ENCODE measurements around the gene STK11IP.

Gene STK11IP

GRCh38 chr2:219615894-219616293 is 18.2 kb downstream of the STK11IP start:
- Histone ChIP-seq H3K4me3 (ENCODE audit: low read length) (no peak overlapping the region), H3K9me3 (replicated peaks; ENCODE audit: low read length) (no peaks in the 10 kb centered on the region), H3K36me3 (ENCODE audit: insufficient read depth, low read length) (peaks cover 23% of the 10 kb centered on the region), H3K27me3 (ENCODE audit: control insufficient read depth, insufficient read depth, low read length) (no peaks in the 10 kb centered on the region), H3K9ac (ENCODE audit: low read depth, low read length) (no peak overlapping the region), H3K4me2 (ENCODE audit: low read length) (no peak overlapping the region), H3K4me1 (ENCODE audit: control insufficient read depth, insufficient read depth, low read length) (no peaks in the 10 kb centered on the region)

- Histone ChIP-seq H3K27me3 (ENCODE audit: control insufficient read depth, insufficient read depth, low read length) (no peaks in the 10 kb centered on the region), H3K9me3 (replicated peaks; ENCODE audit: low read length) (no peaks in the 10 kb centered on the region), H3K36me3 (ENCODE audit: insufficient read depth, low read length) (peaks cover 22% of the 10 kb centered on the region), H3K9ac (ENCODE audit: low read depth, low read length) (no peak overlapping the region), H3K4me1 (ENCODE audit: control insufficient read depth, insufficient read depth, low read length) (no peaks in the 10 kb centered on the region), H3K4me3 (ENCODE audit: low read length) (no peak overlapping the region), H3K4me2 (ENCODE audit: low read length) (no peak overlapping the region)
These were observed 18.9 kb downstream of the STK11IP start for GRCh38 chr2:219616550-219616949.

GRCh38 chr2:219618733-219619122 is 21.1 kb downstream of the STK11IP start:
- no peak overlapping the region for H3K9ac ChIP-seq (ENCODE audit: low read depth, low read length)
- no peak overlapping the region for H3K4me2 ChIP-seq (ENCODE audit: low read length)
- H3K27me3 ChIP-seq (ENCODE audit: control insufficient read depth, insufficient read depth, low read length): peaks cover 15% of the 10 kb centered on the region
- no peaks in the 10 kb centered on the region for H3K9me3 ChIP-seq (replicated peaks; ENCODE audit: low read length)
- peaks cover 16% of the 10 kb centered on the region for H3K36me3 ChIP-seq (ENCODE audit: insufficient read depth, low read length)
- no peaks in the 10 kb centered on the region for H3K4me1 ChIP-seq (ENCODE audit: control insufficient read depth, insufficient read depth, low read length)
- no peak overlapping the region for H3K4me3 ChIP-seq (ENCODE audit: low read length)

- Histone ChIP-seq H3K4me2 (ENCODE audit: low read length) (no peak overlapping the region), H3K4me3 (ENCODE audit: low read length) (no peak overlapping the region), H3K9ac (ENCODE audit: low read depth, low read length) (no peak overlapping the region), H3K4me1 (ENCODE audit: control insufficient read depth, insufficient read depth, low read length) (no peaks in the 10 kb centered on the region), H3K36me3 (ENCODE audit: insufficient read depth, low read length) (peaks cover 12% of the 10 kb centered on the region), H3K9me3 (replicated peaks; ENCODE audit: low read length) (no peaks in the 10 kb centered on the region), H3K27me3 (ENCODE audit: control insufficient read depth, insufficient read depth, low read length) (peaks cover 20% of the 10 kb centered on the region)
These were observed 21.6 kb downstream of the STK11IP start for GRCh38 chr2:219619235-219619634.

- H3K9me3 ChIP-seq (replicated peaks; ENCODE audit: low read length): no peaks in the 10 kb centered on the region
- no peak overlapping the region for H3K4me3 ChIP-seq (ENCODE audit: low read length)
- no peak overlapping the region for H3K9ac ChIP-seq (ENCODE audit: low read depth, low read length)
- no peaks in the 10 kb centered on the region for H3K4me1 ChIP-seq (ENCODE audit: control insufficient read depth, insufficient read depth, low read length)
- H3K36me3 ChIP-seq (ENCODE audit: insufficient read depth, low read length): peaks cover 5% of the 10 kb centered on the region
- H3K27me3 ChIP-seq (ENCODE audit: control insufficient read depth, insufficient read depth, low read length): peaks cover 30% of the 10 kb centered on the region
- H3K4me2 ChIP-seq (ENCODE audit: low read length): no peak overlapping the region
These were observed 22.9 kb downstream of the STK11IP start for GRCh38 chr2:219620546-219620945.

GRCh38 chr2:219621935-219622334 is 24.3 kb downstream of the STK11IP start:
- no peak overlapping the region for H3K4me2 ChIP-seq (ENCODE audit: low read length)
- peaks cover 34% of the 10 kb centered on the region for H3K27me3 ChIP-seq (ENCODE audit: control insufficient read depth, insufficient read depth, low read length)
- no peak overlapping the region for H3K9ac ChIP-seq (ENCODE audit: low read depth, low read length)
- no peak overlapping the region for H3K4me3 ChIP-seq (ENCODE audit: low read length)
- no peaks in the 10 kb centered on the region for H3K36me3 ChIP-seq (ENCODE audit: insufficient read depth, low read length)
- H3K9me3 ChIP-seq (replicated peaks; ENCODE audit: low read length): no peaks in the 10 kb centered on the region
- no peaks in the 10 kb centered on the region for H3K4me1 ChIP-seq (ENCODE audit: control insufficient read depth, insufficient read depth, low read length)

GRCh38 chr2:219622472-219622871 is 24.8 kb downstream of the STK11IP start:
- Histone ChIP-seq H3K4me2 (ENCODE audit: low read length) (no peak overlapping the region), H3K4me3 (ENCODE audit: low read length) (no peak overlapping the region), H3K36me3 (ENCODE audit: insufficient read depth, low read length) (no peaks in the 10 kb centered on the region), H3K27me3 (ENCODE audit: control insufficient read depth, insufficient read depth, low read length) (peaks cover 36% of the 10 kb centered on the region), H3K9me3 (replicated peaks; ENCODE audit: low read length) (no peaks in the 10 kb centered on the region), H3K4me1 (ENCODE audit: control insufficient read depth, insufficient read depth, low read length) (no peaks in the 10 kb centered on the region), H3K9ac (ENCODE audit: low read depth, low read length) (no peak overlapping the region)

GRCh38 chr2:219624565-219624964 is 26.9 kb downstream of the STK11IP start:
- Histone ChIP-seq H3K4me3 (ENCODE audit: low read length) (no peak overlapping the region), H3K9ac (ENCODE audit: low read depth, low read length) (no peak overlapping the region), H3K27me3 (ENCODE audit: control insufficient read depth, insufficient read depth, low read length) (peaks cover 36% of the 10 kb centered on the region), H3K36me3 (ENCODE audit: insufficient read depth, low read length) (no peaks in the 10 kb centered on the region), H3K4me2 (ENCODE audit: low read length) (no peak overlapping the region), H3K9me3 (replicated peaks; ENCODE audit: low read length) (no peaks in the 10 kb centered on the region), H3K4me1 (ENCODE audit: control insufficient read depth, insufficient read depth, low read length) (no peaks in the 10 kb centered on the region)

- Histone ChIP-seq H3K9me3 (replicated peaks; ENCODE audit: low read length) (no peaks in the 10 kb centered on the region), H3K9ac (ENCODE audit: low read depth, low read length) (no peak overlapping the region), H3K4me2 (ENCODE audit: low read length) (no peak overlapping the region), H3K4me1 (ENCODE audit: control insufficient read depth, insufficient read depth, low read length) (no peaks in the 10 kb centered on the region), H3K36me3 (ENCODE audit: insufficient read depth, low read length) (no peaks in the 10 kb centered on the region), H3K4me3 (ENCODE audit: low read length) (no peak overlapping the region), H3K27me3 (ENCODE audit: control insufficient read depth, insufficient read depth, low read length) (peaks cover 36% of the 10 kb centered on the region)
These were observed 27.5 kb downstream of the STK11IP start for GRCh38 chr2:219625179-219625578.

GRCh38 chr2:219626540-219626939 is 28.9 kb downstream of the STK11IP start:
- H3K9ac ChIP-seq (ENCODE audit: low read depth, low read length): no peak overlapping the region
- H3K9me3 ChIP-seq (replicated peaks; ENCODE audit: low read length): no peaks in the 10 kb centered on the region
- no peaks in the 10 kb centered on the region for H3K36me3 ChIP-seq (ENCODE audit: insufficient read depth, low read length)
- no peaks in the 10 kb centered on the region for H3K4me1 ChIP-seq (ENCODE audit: control insufficient read depth, insufficient read depth, low read length)
- peaks cover 36% of the 10 kb centered on the region for H3K27me3 ChIP-seq (ENCODE audit: control insufficient read depth, insufficient read depth, low read length)
- no peak overlapping the region for H3K4me2 ChIP-seq (ENCODE audit: low read length)
- no peak overlapping the region for H3K4me3 ChIP-seq (ENCODE audit: low read length)

GRCh38 chr2:219627103-219628100 is 29.7 kb downstream of the STK11IP start, which contains the start of gene SLC4A3:
SLC4A3 (plus strand) TSS chr2:219627630; CDS start chr2:219627993, 363 bp downstream.
- Histone ChIP-seq H3K27me3 (ENCODE audit: control insufficient read depth, insufficient read depth, low read length) (peaks cover 28% of the 10 kb centered on the region), H3K9me3 (replicated peaks; ENCODE audit: low read length) (no peaks in the 10 kb centered on the region), H3K4me1 (ENCODE audit: control insufficient read depth, insufficient read depth, low read length) (no peaks in the 10 kb centered on the region), H3K36me3 (ENCODE audit: insufficient read depth, low read length) (no peaks in the 10 kb centered on the region), H3K4me3 (ENCODE audit: low read length) (peak within 1 kb of the TSS; percentile 76), H3K9ac (ENCODE audit: low read depth, low read length) (peak within 1 kb of the TSS; percentile 77), H3K4me2 (ENCODE audit: low read length) (peak within 1 kb of the TSS; percentile 85)
